NCI-H1417 treated with DMSO at 0.1 percent for 48 hours (cell line): Measurements from ENCODE around the gene SH3BGRL2.
"Not testable (repeated sequence)": the region's sequence is repeated elsewhere in the genome, so short reads cannot be mapped to it uniquely, and the experiment has no call there.

ENCODE experiments used
- DNase-seq: peaks from one replicate; lab custom pipeline; 2025; lab: John Stamatoyannopoulos, UW

The SH3BGRL2 gene

DNA sequence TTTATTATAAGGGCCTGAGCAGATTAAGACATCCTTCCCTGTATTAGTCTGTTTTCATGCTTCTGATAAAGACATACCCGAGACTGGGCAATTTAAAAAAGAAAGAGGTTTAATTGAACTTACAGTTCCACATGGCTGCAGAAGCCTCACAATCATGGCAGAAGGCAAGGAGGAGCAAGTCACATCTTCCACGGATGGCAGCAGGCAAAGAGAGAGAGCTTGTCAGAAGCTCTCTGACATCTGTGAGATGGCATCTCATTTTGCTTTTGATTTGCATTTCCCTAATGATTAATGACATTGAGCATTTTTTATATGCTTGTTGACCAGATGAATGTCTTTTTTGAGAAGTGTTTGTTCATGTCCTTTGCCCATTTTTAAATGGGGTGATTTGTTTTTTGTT, 114.2 kb downstream of the SH3BGRL2 start:
- not testable (repeated sequence) for DNase-seq

DNA sequence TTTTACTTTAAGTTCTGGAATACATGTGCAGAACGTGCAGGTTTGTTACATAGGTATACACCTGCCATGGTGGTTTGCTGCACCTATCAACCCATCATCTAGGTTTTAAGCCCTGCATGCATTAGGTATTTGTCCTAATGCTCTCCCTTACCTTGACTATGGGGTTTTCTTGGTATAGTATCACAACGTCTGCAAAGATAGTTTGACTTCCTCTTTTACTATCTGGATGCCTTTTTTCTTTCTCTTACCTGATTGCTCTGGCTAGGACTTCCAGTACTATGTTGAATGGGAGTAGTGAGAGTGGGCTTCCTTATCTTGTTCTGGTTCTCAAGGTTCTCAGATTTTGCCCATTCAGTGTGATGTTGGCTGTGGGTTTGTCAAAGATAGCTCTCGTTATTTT, 115.2 kb downstream of the SH3BGRL2 start:
- not testable (repeated sequence) for DNase-seq

GRCh38 chr6:79750806-79751205, 119.7 kb downstream of the SH3BGRL2 start:
- no peak for DNase-seq
